GM21367 (cell line): Measurements from ENCODE around the gene LRIG2.
"Not testable (repeated sequence)": the region's sequence is repeated elsewhere in the genome, so short reads cannot be mapped to it uniquely, and the experiment has no call there.

Experiments used
- ATAC-seq: cut with Tn5 transposase; IDR thresholded peaks from one replicate; pipeline ENCODE4 v1.9.1; 2021; ENCODE audit not compliant: unreplicated experiment

The LRIG2 gene

DNA sequence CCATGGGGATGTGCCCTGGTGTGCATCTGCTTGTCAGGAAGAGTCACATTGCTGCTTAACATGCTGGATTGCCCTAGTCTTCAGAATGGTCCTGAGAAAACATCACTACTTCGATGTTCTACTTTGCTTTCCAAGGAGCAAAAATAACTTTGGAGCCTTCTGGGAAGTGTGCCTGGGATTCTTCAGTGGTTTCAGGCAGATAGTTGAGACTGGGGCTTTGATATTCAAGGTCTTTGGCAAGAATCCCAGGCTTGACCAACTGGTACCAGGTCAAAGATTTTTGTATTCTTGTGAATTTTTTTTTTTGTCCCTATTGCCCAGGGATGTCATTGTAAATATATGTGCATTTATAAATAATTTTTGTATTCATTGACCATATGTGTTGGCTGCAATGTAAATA, 51.4 kb downstream of the LRIG2 start:
- no peak for ATAC-seq

- no peak for ATAC-seq
These were observed 52.5 kb downstream of the LRIG2 start for GRCh38 chr1:113125517-113125916.

- ATAC-seq, result no peak
These were observed 53.2 kb downstream of the LRIG2 start for GRCh38 chr1:113126207-113126606.

- ATAC-seq, result no peak
These were observed 55.1 kb downstream of the LRIG2 start for GRCh38 chr1:113128116-113128515.

- ATAC-seq, result no peak
These were observed 56.7 kb downstream of the LRIG2 start for GRCh38 chr1:113129529-113130185.

- no peak for ATAC-seq
These were observed 60.0 kb downstream of the LRIG2 start for GRCh38 chr1:113133038-113133437.

DNA sequence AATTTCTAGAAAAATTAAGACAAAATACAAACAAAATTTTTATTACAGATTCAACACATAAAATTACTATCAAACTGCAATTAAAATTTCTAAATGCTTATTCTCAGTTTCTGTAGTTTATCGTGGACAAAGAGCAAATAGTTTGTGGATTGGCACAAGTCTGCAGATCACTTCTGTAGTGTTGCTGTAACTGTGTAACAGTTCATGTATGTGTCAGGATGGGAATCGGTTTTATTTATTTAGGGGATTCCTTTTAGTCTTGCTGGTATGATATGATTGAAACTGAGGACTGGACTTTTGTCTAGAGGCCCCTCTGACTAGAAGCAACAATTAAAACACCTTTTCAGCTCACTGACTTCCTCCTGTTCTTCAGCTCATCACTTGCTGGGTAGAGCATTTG, 60.8 kb downstream of the LRIG2 start:
- no peak for ATAC-seq

GRCh38 chr1:113135460-113135859, 62.5 kb downstream of the LRIG2 start:
- no peak for ATAC-seq

DNA sequence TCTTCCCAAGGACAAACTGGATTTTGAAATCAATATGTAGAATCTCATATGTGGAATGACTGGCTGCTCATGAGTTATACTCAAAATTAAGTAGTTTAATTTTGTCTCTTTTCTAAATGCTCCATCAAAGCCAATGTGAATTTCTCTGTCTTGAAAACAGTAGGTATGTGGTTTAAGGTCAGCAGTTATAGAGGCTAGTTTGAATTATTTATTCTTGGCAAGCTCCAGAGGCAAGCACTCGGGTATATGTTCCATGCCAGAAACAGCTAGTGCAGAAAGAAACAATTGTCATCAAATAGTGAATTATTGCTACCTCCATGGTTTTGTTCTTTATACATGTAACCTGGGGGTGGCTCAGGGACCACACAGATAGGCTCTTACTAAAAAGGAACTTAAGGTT, 63.5 kb downstream of the LRIG2 start:
- no peak for ATAC-seq

- ATAC-seq, result no peak
These were observed 64.6 kb downstream of the LRIG2 start for GRCh38 chr1:113137563-113137962.

DNA sequence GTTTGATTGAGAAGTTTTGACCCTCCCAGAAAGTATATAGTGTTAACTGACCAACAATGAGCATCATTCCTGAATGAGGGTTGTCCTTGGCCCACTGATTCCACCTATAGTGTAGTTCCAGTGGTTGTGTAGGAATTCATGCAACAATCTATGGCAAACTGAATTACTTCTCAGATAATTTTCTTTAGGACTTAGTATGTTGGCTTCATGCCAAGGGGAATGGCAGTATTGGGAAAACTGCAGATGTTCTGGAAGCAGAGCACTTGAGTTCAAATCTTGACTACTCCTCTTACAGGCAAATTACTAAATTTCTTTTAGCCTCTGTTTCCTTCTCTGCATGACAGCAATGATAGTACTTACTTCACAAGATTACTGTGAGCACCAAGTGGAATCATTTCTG, 65.8 kb downstream of the LRIG2 start:
- ATAC-seq, result no peak

- no peak for ATAC-seq
These were observed 67.2 kb downstream of the LRIG2 start for GRCh38 chr1:113140176-113140575.

- ATAC-seq, result peak; percentile 84
These were observed 67.8 kb downstream of the LRIG2 start for GRCh38 chr1:113140588-113141446.

- ATAC-seq, result no peak
These were observed 68.9 kb downstream of the LRIG2 start for GRCh38 chr1:113141650-113142473.

GRCh38 chr1:113142791-113143190, 69.8 kb downstream of the LRIG2 start:
- no peak for ATAC-seq

DNA sequence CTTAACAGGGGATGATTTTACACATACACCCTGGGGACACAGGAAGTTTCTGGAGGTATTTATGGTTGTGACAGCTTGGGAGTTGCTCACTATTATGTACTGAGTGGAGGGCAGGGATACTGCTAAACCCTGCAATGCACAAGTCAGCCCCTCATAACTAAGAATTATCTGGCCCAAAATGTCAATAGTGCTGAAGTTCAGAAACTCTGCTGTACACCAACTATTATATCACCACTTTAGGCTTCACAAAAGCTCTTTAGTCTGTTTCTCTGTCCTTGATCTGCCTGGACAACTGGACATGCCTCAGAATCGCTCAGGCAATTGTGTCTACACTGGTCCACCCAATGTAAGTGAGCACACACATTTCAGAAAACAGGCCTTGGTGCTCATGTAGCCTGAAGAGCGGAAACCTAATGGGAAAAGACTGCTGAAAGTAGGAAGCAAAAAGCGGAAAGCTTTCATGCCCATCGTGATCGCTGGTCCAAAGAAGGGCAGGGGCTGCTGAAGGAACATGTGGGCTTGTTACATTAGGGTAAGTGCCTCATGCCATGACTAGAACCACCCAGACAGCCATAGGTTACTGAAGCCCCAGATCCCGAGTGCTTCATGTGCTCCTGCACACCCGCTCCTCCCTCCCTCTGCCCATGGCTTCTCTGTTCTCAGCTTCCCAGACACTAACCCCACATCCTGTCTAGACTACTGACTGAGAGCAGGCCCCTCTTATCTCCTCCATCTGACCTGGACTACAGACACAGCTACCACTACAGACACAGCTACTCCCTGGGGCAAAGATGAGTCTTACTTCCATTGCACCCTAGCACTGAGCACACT, 73.5 kb downstream of the LRIG2 start:
- ATAC-seq, result no peak

- no peak for ATAC-seq
These were observed 74.2 kb downstream of the LRIG2 start for GRCh38 chr1:113147073-113147625.

DNA sequence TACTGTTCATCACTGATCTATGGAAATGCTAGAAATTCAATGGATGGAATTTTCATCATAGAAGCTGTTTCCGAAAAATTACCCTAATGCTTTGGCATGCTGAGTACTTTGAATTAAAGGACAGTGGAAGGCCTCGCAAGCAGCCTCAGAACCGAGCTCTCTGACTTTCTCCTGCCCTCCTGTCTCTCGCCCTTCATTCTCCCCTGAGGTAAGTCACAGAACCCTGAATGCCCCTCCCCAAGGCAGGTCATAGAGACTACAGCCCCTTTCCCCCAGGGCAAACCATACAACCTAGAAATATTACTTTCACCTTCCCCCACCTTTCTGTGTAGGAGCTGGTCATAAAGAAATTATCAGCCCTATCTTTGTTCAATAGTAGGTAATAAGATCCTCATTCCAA, 74.8 kb downstream of the LRIG2 start:
- ATAC-seq, result no peak

DNA sequence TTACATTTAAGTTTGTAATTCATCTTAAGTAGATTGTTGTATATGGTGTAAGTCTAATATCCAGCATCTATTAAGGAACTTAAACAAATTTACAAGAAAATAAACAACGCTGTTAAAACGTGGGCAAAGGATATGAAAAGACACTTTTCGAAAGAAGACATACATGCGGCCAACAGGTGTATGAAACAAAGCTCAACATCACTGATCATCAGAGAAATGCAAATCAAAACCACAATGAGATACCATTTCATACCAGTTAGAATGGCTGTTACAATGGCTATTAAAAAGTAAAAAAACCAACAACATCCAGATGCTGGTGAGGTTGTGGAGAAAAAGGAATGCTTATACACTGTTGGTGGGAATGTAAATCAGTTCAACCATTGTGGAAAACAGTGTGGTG, 77.5 kb downstream of the LRIG2 start:
- not testable (repeated sequence) for ATAC-seq

DNA sequence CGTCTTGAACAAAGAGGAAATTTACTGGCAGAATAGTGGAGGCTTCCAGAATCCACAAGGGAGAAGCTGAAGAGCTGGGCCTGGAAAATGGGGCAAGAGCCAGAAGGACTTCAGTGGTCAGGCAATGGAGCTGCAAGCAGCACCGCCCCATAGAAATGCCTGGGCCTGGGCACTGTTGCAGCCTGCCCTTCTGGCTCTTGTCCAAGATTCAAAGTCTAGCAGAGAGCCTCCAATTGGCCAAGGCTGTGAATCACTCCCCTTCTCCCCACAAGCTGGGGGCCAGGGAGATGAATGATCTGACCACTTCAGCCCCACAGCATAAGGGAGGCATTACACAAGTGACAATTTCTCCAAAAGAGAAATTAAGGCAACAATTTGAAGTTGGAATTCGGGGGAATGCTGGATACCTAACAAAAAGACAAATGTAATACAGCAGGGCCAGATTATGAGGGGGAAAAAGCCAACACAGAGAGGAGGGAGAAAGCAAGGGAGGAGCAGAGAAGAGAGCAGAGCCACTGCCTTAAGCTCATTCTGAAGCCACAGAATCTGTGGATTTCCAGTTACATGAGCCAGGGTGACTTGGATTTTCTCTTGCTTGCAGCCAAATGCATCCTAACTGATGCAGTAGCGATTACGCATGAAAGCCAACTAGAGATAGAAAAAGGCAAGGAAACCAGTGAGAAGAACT, 80.3 kb downstream of the LRIG2 start:
- no peak for ATAC-seq
